AG09309 (cell line): ENCODE data around the gene DNASE1L2.

Experiments
- DNase-seq: peaks from one replicate; pipeline ENCODE4 v3.0.0-alpha.2; 2010; ENCODE audit warnings: low read depth
- H3K4me3 ChIP-seq: 2 replicates; pipeline ENCODE4 v1.5.1; 2011; ENCODE audit warnings: mild to moderate bottlenecking, low read depth, low read length, moderate library complexity; ENCODE audit not compliant: control insufficient read depth
- CTCF ChIP-seq: IDR thresholded peaks from 2 replicates; pipeline ENCODE4 v1.5.1; 2011; ENCODE audit warnings: mild to moderate bottlenecking, low read depth, low read length, inconsistent platforms; ENCODE audit not compliant: insufficient read depth, control insufficient read depth; ENCODE audit errors: missing control alignments

Gene DNASE1L2

GRCh38 chr16:2208308-2208707, 27.9 kb upstream of the DNASE1L2 start:
- no peak for TF ChIP-seq CTCF
- H3K4me3 ChIP-seq, result no peak overlapping the region
- DNase-seq, result no peak

- DNase-seq, result no peak
- no peak overlapping the region for H3K4me3 ChIP-seq
- TF ChIP-seq CTCF, result no peak
Observed at GRCh38 chr16:2208772-2209171, 27.5 kb upstream of the DNASE1L2 start.

- DNase-seq, result no peak
- no peak for TF ChIP-seq CTCF
- H3K4me3 ChIP-seq, result no peak overlapping the region
Observed at GRCh38 chr16:2209258-2210008, 26.8 kb upstream of the DNASE1L2 start.

GRCh38 chr16:2210009-2210332, 26.3 kb upstream of the DNASE1L2 start:
- no peak overlapping the region for H3K4me3 ChIP-seq
- no peak for TF ChIP-seq CTCF
- DNase-seq, result no peak

- no peak within 1 kb of the TSS for H3K4me3 ChIP-seq
- no peak for DNase-seq
- no peak for TF ChIP-seq CTCF
Observed at GRCh38 chr16:2210386-2211365, 25.6 kb upstream of the DNASE1L2 start, which contains the start of gene BRICD5. Gene BRICD5, minus strand, starts transcription at chr16:2210863. Its CDS starts 30 bp downstream, at chr16:2210833.

GRCh38 chr16:2211923-2212347, 24.3 kb upstream of the DNASE1L2 start:
- TF ChIP-seq CTCF, result no peak
- DNase-seq, result no peak
- H3K4me3 ChIP-seq, result no peak overlapping the region
